Gastroesophageal sphincter (tissue), 3 donors: ENCODE data around the gene MACROD2.

Experiments
- EP300 ChIP-seq: sonication (generic); formaldehyde crosslinking; IDR thresholded peaks from one replicate; pipeline ENCODE4 v1.6.1; 2017; ENCODE audit warnings: antibody characterized with exemption, mild to moderate bottlenecking
- TF ChIP-seq, protein P1 (sequence below), 4 experiments: fragments of 200-600 bp in 2 of 4; fragments of 450-650 bp in 2 of 4; sonication (generic) in 1 of 4; IDR thresholded peaks; one replicate each; pipeline ENCODE4 v1.5.1; 2017 to 2019; ENCODE audit warnings: antibody characterized with exemption in 4 of 4, mild to moderate bottlenecking in 2 of 4, moderate library complexity in 2 of 4

DNA sequence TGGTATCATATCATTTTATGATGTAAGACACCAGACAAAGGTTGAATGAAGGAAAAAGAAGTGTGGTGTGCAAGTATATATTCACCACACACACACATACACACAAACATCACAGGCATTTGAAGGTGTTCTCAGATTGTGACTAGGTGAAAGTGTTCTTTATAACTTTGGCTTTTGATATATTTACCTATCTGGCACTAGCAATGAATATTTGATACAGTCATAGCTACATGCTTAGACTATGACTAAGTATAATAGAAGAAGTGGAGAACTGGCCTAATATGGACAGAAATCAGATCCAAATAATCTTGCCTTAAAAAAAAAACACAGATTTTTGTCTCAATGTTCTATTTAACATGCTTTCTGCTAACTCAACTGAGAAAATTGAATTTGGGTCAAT, 1768.0 kb downstream of the MACROD2 start:
- TF ChIP-seq, protein P1, sequence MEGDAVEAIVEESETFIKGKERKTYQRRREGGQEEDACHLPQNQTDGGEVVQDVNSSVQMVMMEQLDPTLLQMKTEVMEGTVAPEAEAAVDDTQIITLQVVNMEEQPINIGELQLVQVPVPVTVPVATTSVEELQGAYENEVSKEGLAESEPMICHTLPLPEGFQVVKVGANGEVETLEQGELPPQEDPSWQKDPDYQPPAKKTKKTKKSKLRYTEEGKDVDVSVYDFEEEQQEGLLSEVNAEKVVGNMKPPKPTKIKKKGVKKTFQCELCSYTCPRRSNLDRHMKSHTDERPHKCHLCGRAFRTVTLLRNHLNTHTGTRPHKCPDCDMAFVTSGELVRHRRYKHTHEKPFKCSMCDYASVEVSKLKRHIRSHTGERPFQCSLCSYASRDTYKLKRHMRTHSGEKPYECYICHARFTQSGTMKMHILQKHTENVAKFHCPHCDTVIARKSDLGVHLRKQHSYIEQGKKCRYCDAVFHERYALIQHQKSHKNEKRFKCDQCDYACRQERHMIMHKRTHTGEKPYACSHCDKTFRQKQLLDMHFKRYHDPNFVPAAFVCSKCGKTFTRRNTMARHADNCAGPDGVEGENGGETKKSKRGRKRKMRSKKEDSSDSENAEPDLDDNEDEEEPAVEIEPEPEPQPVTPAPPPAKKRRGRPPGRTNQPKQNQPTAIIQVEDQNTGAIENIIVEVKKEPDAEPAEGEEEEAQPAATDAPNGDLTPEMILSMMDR (IDR thresholded peaks at IDR 0.05) = no peak
- no peak for TF ChIP-seq EP300
